GM23248 (cell line): ENCODE data around the gene ATP5PD.

Experiments used
- EZH2 ChIP-seq: fragments of 200-600 bp; sonication (generic); IDR thresholded peaks from 2 replicates; pipeline ENCODE4 v1.6.1; 2018; ENCODE audit warnings: antibody characterized with exemption, mild to moderate bottlenecking; ENCODE audit not compliant: insufficient read depth, poor library complexity, severe bottlenecking
- EZH2phosphoT487 ChIP-seq: fragments of 200-600 bp; sonication (generic); IDR thresholded peaks from 2 replicates; pipeline ENCODE4 v1.6.1; 2018; ENCODE audit warnings: antibody characterized with exemption, moderate library complexity, mild to moderate bottlenecking, low read depth; ENCODE audit not compliant: insufficient read depth

- TF ChIP-seq EZH2 = no peak
- no peak for TF ChIP-seq EZH2phosphoT487
Observed at GRCh38 chr17:75051941-75052340, 5.2 kb upstream of the ATP5PD start.
